OCI-M1 (cell line): ENCODE results near the gene KLF1.
"Not testable (repeated sequence)": the region's sequence is repeated elsewhere in the genome, so short reads cannot be mapped to it uniquely, and the experiment has no call there.

Experiments
- DNase-seq: peaks from one replicate; lab custom pipeline; 2025; lab: John Stamatoyannopoulos, UW

KLF1 gene

GRCh38 chr19:12890787-12891552, 4.0 kb upstream of the KLF1 start, which contains the start of gene GCDH:
TSS of gene GCDH (plus strand) at chr19:12891160. CDS start at chr19:12891305, 145 bp downstream.
- peak; percentile 98 for DNase-seq

DNA sequence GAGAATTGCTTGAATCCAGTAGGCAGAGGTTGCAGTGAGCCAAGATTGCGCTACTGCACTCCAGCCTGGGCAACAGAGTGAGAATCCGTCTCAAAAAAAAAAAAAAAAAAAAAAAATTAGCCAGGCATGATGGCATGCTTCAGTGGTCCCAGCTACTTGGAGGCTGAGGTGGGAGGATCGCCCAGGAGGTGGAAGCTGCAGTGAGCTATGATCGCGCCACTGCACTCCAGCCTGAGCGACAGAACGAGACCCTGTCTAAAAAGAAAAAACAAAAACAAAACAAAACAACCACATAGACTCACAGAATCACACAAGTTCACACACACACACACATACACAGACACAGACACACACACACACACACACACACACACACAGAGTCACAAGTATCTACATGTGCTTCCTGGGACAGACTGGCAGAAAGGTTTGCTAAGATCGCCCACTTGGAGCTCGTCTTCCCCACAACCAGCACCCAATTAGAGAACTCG, 3.3 kb upstream of the KLF1 start:
- not testable (repeated sequence) for DNase-seq

DNA sequence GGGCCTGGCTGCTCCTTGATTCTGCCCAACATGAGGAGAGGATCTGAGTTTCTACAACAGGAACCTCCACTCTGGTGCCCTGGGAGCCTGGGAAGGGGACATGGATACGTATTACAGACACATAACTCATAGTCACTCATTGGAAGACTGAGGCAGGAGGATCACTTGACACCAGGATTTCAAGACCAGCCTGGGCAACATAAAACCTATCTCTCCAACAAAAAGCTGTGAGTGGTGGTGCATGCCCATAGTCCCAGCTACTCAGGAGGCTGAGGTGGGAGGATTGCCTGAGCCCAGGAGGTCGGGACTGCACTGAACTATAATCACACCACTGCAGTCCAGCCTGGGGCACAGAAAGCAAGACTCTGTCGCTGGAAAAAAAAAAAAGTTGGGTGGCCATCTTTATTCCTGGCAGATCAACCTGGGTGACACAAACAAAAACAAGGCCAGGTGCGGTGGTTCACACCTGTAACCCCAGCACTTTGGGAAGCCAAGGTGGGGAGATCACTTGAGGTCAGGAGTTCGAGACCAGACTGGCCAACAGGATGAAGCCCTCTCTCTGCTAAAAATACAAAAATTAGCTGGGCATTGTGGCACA, 1.1 kb upstream of the KLF1 start:
- no peak for DNase-seq

DNA sequence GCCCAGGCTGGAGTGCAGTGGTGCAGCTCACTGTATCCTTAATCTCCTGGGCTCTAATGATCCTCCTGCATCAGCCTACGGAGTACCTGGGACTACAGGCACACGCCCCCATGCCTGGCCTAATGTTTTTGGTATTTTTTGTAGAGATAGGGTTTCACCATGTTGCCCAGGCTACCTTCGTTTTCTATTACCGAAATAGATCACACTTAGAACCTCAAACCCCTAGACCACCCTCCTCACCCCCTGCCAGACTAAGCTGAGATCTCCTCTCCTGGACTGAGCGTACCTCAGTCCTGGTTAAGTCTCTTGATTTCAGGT, 391 bp downstream of the KLF1 start:
- peak; percentile 64 for DNase-seq

DNA sequence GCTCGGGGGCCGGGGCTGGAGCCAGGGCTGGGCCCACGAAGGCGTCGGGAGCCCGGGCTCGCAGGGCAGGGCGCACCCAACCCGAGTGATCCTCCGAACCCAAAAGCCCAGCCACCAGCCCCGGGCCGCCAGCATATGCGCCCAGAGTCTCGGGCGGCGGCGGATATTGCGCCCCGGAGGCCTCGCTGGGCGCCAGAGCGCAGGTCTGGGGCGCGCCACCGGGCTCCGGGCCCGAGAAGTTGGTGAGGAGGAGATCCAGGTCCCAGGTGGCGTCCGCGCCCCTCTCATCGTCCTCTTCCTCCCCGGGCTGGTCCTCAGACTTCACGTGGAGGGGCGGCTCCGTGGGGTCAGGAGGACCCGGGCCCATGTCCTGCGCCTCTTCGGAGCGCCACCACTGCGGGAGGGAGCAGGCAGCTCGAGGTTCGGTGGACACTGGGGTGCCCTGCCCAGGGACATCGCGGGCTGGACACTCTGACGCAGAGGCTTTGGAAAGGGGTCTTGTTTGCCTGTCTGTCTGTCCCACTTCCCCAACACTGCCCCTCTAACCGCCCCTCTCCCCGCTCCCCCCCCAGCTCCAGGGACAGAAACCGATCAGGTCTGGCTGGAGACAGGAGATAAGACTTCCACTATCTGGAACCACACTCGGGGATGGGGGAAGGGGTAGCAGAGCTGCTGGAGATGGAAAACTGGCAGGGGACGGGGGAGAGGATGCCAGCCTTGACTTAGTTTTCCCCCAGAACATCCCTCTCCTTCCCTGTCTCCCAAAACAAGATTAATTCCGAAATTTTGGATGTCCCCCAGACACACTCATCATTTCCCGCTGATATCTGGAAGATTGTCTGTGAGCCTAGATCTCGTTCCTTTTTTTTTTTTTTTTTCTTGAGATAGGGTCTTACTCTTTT, 1.0 kb downstream of the KLF1 start:
- DNase-seq, result peak; percentile 85

DNA sequence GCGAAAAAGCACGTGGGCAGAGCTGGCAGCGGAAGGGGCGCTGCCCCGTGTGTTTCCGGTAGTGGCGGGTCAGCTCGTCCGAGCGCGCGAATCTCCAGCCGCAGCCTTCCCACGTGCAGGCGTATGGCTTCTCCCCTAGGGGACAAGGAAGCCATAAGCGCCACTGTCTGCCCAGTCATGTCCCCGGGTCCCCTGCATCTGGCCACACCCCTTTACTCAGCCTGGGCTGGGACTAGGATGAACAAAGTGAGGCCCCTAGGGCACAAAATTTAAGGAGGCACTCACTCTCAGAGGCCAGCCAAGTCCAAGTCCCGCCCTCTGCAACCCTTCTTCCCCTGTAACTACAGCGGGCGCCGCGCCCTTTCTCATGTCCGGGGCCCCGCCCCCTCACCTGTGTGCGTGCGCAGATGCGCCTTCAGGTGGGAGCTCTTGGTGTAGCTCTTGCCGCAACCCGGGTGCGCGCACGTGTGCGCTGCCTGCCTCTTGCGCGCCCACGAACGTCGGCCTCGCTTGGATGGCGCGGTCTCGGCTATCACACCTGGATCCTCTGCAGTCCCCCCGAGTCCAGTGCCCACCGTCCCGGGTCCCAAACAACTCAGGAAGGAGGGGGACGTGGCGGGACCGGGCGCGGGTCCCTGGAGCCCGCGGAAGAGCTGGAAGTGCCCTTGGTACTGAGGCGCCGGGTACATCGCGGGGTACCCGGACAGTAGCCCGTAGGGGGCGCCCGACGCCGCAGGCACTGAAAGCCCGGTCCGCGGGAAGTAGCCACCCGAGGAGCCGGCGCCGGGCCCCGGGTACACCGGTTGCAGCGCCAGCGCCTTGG, 1.9 kb downstream of the KLF1 start:
- DNase-seq, result peak; percentile 80

DNA sequence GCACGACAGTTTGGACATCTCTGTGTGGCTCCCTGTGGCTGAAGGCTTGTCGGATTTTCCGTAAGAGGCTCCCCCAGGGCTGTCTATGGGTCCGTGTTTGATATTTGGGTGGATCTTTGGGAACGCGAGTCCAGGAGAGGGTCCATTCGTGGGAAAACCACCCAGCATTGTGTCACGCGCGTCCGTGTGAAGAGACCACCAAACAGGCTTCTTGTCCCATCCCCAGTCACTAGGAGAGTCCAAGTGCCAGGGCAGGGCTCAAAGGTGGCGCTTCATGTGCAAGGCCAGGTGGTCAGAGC, 2.4 kb downstream of the KLF1 start:
- DNase-seq, result no peak

- no peak for DNase-seq
Observed at GRCh38 chr19:12884202-12884601, 2.8 kb downstream of the KLF1 start.

- DNase-seq, result no peak
Observed at GRCh38 chr19:12882589-12882988, 4.4 kb downstream of the KLF1 start.

- peak; percentile 94 for DNase-seq
Observed at GRCh38 chr19:12881172-12881808, 5.7 kb downstream of the KLF1 start, which contains the start of gene DNASE2. TSS of gene DNASE2 (minus strand) at chr19:12881449. CDS start at chr19:12881375, 74 bp downstream.

DNA sequence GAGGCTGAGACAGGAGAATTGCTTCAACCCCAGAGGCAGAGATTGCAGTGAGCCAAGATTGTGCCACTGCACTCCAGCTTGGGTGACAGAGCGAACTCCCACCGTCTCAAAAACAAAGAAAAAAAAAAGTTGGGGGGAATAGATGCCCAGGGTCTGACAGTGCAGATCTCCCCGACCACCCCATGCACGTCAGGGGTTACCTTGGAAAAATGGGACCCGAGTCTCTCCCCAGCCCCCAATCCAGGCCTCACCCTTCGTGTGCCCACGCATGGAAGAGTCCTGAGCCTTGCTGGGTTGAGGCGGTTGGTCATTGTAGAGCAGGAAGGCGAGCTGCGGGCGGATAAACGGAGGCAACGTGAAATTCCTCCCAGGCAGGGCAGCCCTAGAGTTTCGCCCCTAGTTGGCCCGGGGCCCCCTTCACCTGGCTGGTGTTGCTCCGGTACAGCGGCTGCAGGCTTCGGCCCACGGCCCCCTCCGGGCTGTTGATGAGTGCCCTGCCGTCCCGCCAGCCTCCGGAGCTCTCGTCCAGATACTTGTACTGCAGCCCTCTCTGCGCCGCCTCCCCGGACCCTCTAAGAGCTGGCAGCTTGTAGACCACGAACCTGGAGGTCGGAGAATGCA, 6.3 kb downstream of the KLF1 start:
- DNase-seq, result no peak

GRCh38 chr19:12875086-12875485, 11.9 kb downstream of the KLF1 start:
- DNase-seq, result no peak

DNA sequence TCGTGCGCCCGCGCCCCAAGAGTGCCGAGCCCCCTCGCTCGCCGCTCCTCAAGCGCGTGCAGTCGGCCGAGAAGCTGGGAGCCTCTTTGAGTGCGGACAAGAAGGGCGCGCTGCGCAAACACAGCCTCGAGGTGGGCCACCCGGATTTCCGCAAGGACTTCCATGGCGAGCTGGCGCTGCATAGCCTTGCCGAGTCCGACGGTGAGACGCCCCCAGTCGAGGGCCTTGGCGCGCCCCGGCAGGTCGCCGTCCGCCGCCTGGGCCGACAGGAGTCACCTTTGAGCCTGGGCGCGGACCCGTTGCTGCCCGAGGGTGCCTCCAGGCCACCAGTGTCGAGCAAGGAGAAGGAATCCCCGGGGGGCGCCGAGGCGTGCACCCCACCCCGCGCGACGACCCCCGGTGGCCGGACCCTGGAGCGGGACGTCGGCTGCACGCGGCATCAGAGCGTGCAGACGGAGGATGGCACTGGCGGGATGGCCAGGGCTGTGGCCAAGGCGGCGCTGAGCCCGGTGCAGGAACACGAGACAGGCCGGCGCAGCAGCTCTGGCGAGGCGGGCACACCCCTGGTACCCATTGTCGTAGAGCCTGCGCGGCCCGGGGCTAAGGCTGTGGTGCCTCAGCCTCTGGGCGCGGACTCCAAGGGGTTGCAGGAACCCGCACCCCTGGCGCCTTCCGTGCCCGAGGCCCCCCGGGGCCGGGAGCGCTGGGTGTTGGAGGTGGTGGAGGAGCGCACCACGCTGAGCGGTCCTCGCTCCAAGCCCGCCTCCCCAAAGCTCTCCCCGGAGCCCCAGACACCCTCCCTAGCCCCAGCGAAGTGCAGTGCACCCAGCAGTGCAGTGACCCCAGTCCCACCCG, 12.9 kb downstream of the KLF1 start:
- no peak for DNase-seq

- peak; percentile 80 for DNase-seq
Observed at GRCh38 chr19:12872941-12873890, 13.8 kb downstream of the KLF1 start.

GRCh38 chr19:12872255-12872654, 14.7 kb downstream of the KLF1 start:
- no peak for DNase-seq

DNA sequence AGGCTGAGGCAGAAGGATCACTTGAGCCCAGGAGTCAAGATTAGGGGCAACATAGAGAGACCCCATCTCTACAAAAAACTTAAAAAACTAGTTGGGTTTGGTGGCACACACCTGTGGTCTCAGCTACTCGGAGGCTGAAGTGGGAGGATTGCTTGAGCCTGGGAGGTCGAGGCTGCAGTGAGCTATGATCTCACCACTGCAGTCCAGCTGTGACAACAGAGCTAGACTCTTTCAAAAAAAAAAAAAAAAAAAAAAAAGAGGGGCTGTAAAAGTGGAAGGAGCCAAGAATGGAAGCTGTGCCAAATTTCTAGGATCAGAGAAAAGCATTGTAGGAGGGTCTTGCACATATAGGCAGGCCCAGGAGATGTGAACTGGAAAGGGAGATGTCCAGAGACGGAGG, 15.3 kb downstream of the KLF1 start:
- no peak for DNase-seq

GRCh38 chr19:12868540-12869112, 18.4 kb downstream of the KLF1 start:
- no peak for DNase-seq
